H7 (cell line): ENCODE results near the gene EPS8. TPM values are rescaled to one million over a fixed set of nuclear protein-coding genes. Genes with fewer than 3 reads are reported as not detected.

Experiments
- DNase-seq: peaks from one replicate; pipeline ENCODE4 v3.0.0; 2012
- H3K27me3 ChIP-seq: 2 replicates; pipeline ENCODE4 v1.6.0; 2011; ENCODE audit warnings: mild to moderate bottlenecking, low read length; ENCODE audit not compliant: control insufficient read depth, insufficient read depth
- H3K36me3 ChIP-seq: replicated peaks from 2 replicates; pipeline ENCODE4 v1.5.1; 2011; ENCODE audit warnings: low read length; ENCODE audit not compliant: control insufficient read depth, insufficient read depth
- H3K4me3 ChIP-seq: 2 replicates; pipeline ENCODE4 v1.5.1; 2011; ENCODE audit warnings: low read depth, mild to moderate bottlenecking, control low read depth, low read length, moderate library complexity; ENCODE audit not compliant: insufficient read depth
- total RNA-seq: library from RNA; depleted of rRNA; stranded (reverse); fragments of >200 nt; shearing (Covaris generic); gene quantifications from 2 replicates; pipeline ENCODE4 v1.2.3, GENCODE V29; 2014

EPS8 gene
- total RNA-seq, 1 experiment from 2014 or later: 2.7 TPM

GRCh38 chr12:15811214-15812127 lies 22.3 kb upstream of the EPS8 start:
- no peak for DNase-seq
- H3K36me3 ChIP-seq: no peaks in the 10 kb centered on the region

GRCh38 chr12:15808652-15809051 lies 19.5 kb upstream of the EPS8 start:
- DNase-seq: no peak
- Histone ChIP-seq H3K36me3 (no peaks in the 10 kb centered on the region), H3K27me3 (no peaks in the 10 kb centered on the region), H3K4me3 (no peak overlapping the region)

More at GRCh38 chr12:15811214-15812127, 22.3 kb upstream of the EPS8 start:
- no peak overlapping the region for H3K4me3 ChIP-seq
- H3K27me3 ChIP-seq: no peaks in the 10 kb centered on the region

- DNase-seq: no peak
- Histone ChIP-seq H3K4me3 (no peak overlapping the region), H3K27me3 (no peaks in the 10 kb centered on the region), H3K36me3 (no peaks in the 10 kb centered on the region)
These were observed 19.1 kb upstream of the EPS8 start for GRCh38 chr12:15808250-15808649.

GRCh38 chr12:15806826-15807225 lies 17.6 kb upstream of the EPS8 start:
- no peak for DNase-seq
- no peaks in the 10 kb centered on the region for H3K36me3 ChIP-seq
- no peak overlapping the region for H3K4me3 ChIP-seq
- no peaks in the 10 kb centered on the region for H3K27me3 ChIP-seq

GRCh38 chr12:15801770-15802744 lies 12.9 kb upstream of the EPS8 start:
- DNase-seq: no peak
- Histone ChIP-seq H3K4me3 (no peak overlapping the region), H3K27me3 (no peaks in the 10 kb centered on the region), H3K36me3 (no peaks in the 10 kb centered on the region)

- DNase-seq: no peak
- no peaks in the 10 kb centered on the region for H3K27me3 ChIP-seq
- no peak overlapping the region for H3K4me3 ChIP-seq
- H3K36me3 ChIP-seq: no peaks in the 10 kb centered on the region
These were observed 11.1 kb upstream of the EPS8 start for GRCh38 chr12:15800278-15800677.

GRCh38 chr12:15797818-15798217 lies 8.6 kb upstream of the EPS8 start:
- DNase-seq: no peak

GRCh38 chr12:15796493-15797141 lies 7.4 kb upstream of the EPS8 start:
- Histone ChIP-seq H3K36me3 (no peaks in the 10 kb centered on the region), H3K27me3 (no peaks in the 10 kb centered on the region), H3K4me3 (no peak overlapping the region)
- DNase-seq: no peak

More at GRCh38 chr12:15797818-15798217, 8.6 kb upstream of the EPS8 start:
- Histone ChIP-seq H3K36me3 (no peaks in the 10 kb centered on the region), H3K27me3 (no peaks in the 10 kb centered on the region), H3K4me3 (no peak overlapping the region)

- no peak overlapping the region for H3K4me3 ChIP-seq
- H3K27me3 ChIP-seq: peaks cover 12% of the 10 kb centered on the region
- no peak for DNase-seq
- no peaks in the 10 kb centered on the region for H3K36me3 ChIP-seq
These were observed 5.6 kb upstream of the EPS8 start for GRCh38 chr12:15794836-15795235.

GRCh38 chr12:15794196-15794595 lies 5.0 kb upstream of the EPS8 start:
- DNase-seq: no peak
- Histone ChIP-seq H3K4me3 (no peak overlapping the region), H3K36me3 (no peaks in the 10 kb centered on the region), H3K27me3 (peaks cover 16% of the 10 kb centered on the region)

- Histone ChIP-seq H3K36me3 (no peaks in the 10 kb centered on the region), H3K4me3 (peak overlapping the region; percentile 74), H3K27me3 (peaks cover 34% of the 10 kb centered on the region)
- DNase-seq: peak; percentile 67
These were observed 662 bp downstream of the EPS8 start for GRCh38 chr12:15788233-15789219.

- Histone ChIP-seq H3K4me3 (peak overlapping the region; percentile 74), H3K36me3 (no peaks in the 10 kb centered on the region), H3K27me3 (peaks cover 34% of the 10 kb centered on the region)
- no peak for DNase-seq
These were observed 1.4 kb downstream of the EPS8 start for GRCh38 chr12:15787778-15788177.

- no peak overlapping the region for H3K4me3 ChIP-seq
- no peak for DNase-seq
- H3K27me3 ChIP-seq: peaks cover 34% of the 10 kb centered on the region
- no peaks in the 10 kb centered on the region for H3K36me3 ChIP-seq
These were observed 2.4 kb downstream of the EPS8 start for GRCh38 chr12:15786772-15787171.
